Hair follicular keratinocyte (primary cell): ENCODE measurements around the gene DPEP1. TPM values are rescaled to one million over a fixed set of nuclear protein-coding genes. Genes with fewer than 3 reads are reported as not detected.

Experiments used
- total RNA-seq: library from RNA; depleted of rRNA; stranded (reverse); fragments of >200 nt; gene quantifications from 2 replicates; pipeline ENCODE4 v1.2.3, GENCODE V29; 2015

DPEP1 gene
- total RNA-seq: not detected in 2 replicates

GRCh38 chr16:89613231-89613953 is at the start of gene DPEP1:
Gene DPEP1 (plus strand): TSS chr16:89613642. CDS start chr16:89630411, 16,769 bp downstream.

DNA sequence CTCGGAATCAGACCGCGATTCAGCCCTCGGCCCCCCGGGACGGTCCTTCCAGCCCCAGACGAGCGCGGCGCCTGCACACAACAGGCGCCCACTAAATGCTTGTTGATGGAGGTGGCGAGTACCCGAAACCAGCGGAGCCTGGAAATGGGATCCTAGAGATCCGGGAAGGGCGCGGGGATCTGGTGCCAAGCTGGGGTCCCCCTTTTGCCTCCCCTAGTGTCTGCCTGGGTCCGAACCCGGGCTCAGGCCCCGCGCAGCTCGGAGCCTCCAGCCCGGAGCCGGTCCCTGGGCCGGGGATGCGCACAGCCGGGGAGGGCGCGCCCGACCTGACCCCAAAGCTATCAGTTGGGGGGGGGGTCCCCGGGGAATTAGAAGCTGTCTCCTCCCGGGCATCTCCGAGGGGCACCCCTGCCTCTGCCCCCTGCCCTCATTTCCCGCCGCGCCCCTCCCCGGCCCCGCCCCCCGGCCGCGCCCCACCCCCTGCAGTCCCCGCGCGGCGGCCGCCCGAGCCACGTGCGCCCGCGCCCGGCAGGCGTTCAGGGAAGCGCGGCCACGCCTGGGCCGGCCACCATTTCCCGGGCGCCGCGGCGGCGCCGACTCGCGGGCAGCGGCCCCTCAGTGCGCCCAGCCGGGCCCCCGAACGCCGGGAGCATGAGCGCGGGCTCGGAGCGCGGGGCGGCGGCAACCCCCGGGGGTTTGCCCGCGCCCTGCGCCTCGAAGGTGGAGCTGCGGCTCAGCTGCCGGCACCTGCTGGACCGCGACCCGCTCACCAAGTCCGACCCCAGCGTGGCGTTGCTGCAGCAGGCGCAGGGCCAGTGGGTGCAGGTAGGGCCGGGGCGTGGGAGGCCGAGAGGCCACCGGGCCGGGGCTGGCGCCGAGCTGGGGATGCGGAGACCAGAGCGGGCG is 37.9 kb upstream of the DPEP1 start, which contains the start of gene CPNE7:
Gene CPNE7, plus strand, starts transcription at position 512 of the 906 bp plus-strand sequence. Its CDS starts 140 bp downstream, at position 652.

GRCh38 chr16:89657442-89658220 is 44.2 kb downstream of the DPEP1 start, which contains the start of the genes CHMP1A and SPATA33:
Gene CHMP1A (minus strand): TSS chr16:89657708. CDS start chr16:89657588, 120 bp downstream.
Gene SPATA33 (plus strand): TSS chr16:89657836. CDS start chr16:89657912, 76 bp downstream.

GRCh38 chr16:89686520-89687091 is 73.2 kb downstream of the DPEP1 start, which contains the start of gene CDK10:
Gene CDK10 (plus strand): TSS chr16:89686689. CDS start chr16:89686711, 22 bp downstream.

Other genes with a start within 250 kb of the DPEP1 start
- gene ANKRD11, start 123.1 kb upstream of the DPEP1 start, total RNA-seq: 43.9 and 51.7 TPM in 2 replicates
- gene SPG7, start 105.2 kb upstream of the DPEP1 start, total RNA-seq: 63.1 and 126 TPM in 2 replicates
- gene RPL13, start 53.0 kb upstream of the DPEP1 start, total RNA-seq: 7,681 and 7,976 TPM in 2 replicates
- 0.70 and 4.8 TPM in 2 replicates for gene CPNE7, start 37.9 kb upstream of the DPEP1 start, total RNA-seq
- 97.5 and 103 TPM in 2 replicates for gene CHMP1A, start 44.1 kb downstream of the DPEP1 start, total RNA-seq
- gene SPATA33, start 44.2 kb downstream of the DPEP1 start, total RNA-seq: 3.6 and 5.2 TPM in 2 replicates
- gene CDK10, start 73.0 kb downstream of the DPEP1 start, total RNA-seq: 34.2 and 49.0 TPM in 2 replicates
- gene SPATA2L, start 88.1 kb downstream of the DPEP1 start, total RNA-seq: 14.1 and 18.1 TPM in 2 replicates
- gene VPS9D1, start 107.3 kb downstream of the DPEP1 start, total RNA-seq: 2.7 and 4.8 TPM in 2 replicates
- gene ZNF276, start 107.9 kb downstream of the DPEP1 start, total RNA-seq: 10.5 TPM in 2 replicates
- gene FANCA, start 203.0 kb downstream of the DPEP1 start, total RNA-seq: 11.2 and 15.5 TPM in 2 replicates
- 1.2 and 1.3 TPM in 2 replicates for gene SPIRE2, start 214.8 kb downstream of the DPEP1 start, total RNA-seq